Activated T-cell treated with anti-CD3 and anti-CD28 coated beads for 1 hour (primary cell): Measurements from ENCODE around the gene SDK2.

Experiments used
- DNase-seq: peaks from one replicate; pipeline ENCODE4 v3.0.0-alpha.2; 2020; ENCODE audit warnings: low read depth

The SDK2 gene

DNA sequence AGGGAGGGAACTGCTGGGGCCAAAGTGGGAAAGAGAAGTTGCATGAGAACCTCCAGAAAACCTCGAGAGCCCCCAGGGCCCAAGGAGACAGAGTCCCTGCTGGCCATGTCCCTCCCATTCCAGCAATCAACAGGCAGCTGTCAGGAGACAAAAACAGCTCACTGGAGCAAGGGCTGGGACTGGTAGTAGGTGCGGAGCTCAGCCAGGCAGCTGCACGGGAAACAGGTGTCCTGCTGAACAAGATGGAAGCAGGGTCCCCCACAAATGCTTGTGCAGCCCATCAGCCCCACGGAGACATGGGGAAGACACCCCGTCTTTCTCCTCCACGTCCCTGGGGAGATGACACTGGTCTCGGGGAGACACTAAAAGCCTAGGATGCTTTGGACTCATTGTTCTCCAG, 34.5 kb downstream of the SDK2 start:
- DNase-seq = no peak

DNA sequence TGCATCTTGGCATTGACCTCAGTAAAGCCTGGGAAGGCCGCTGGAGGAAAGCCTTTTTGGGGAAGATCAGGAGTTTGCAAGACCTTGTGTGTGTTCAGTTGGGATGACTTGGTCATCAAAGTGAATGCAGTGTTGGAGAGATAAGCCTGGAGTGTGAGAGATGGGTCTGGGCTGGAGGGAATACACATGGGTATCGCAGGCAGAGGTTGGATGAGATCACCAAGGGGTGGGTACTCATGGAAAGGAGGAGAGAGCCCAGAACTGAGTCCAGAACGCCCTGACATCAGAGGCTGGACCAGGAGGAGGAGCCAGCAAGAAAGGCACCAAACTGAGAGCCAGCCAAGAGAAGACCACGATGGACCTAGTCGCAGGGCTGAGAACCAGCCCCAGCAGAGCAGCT, 35.2 kb downstream of the SDK2 start:
- DNase-seq = no peak

DNA sequence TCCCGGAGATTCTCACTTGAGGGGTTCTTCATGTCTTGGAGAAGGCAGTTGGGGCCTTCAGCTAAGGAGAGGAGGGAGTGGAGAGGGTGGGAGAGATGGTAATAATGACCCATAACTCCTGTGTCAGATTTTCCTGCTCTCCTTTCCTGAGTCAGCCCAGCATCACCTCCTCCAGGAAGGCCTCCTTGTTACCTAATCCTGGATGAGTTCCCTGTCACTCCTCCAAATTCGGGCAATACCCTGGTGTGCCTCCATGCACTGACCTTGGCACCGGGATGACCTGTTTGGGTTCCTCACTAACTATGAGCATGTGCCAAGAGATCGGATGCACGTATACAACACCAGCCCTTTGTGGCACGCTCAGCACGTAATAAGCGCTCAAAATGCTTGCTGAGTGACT, 38.8 kb downstream of the SDK2 start:
- DNase-seq = no peak

DNA sequence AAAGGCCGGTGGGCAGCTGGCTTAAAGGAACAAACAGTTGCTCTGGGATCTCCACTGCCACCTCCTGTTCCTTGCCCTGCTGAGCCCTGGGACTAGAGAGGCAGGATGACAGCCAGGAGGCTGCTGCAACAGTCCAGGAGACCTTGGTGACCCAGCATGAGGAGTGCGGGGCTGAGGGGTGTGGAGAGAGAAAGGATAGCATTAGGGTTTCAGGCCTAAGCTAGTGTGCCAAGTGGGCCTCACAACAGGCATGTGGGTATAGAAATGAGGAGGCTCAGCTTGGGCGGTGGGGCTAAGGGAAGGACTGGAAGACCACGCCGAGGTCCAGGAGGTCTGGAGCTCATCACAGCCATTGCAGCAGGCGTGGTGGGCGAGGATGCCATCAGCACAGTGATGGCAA, 39.8 kb downstream of the SDK2 start:
- no peak for DNase-seq

DNA sequence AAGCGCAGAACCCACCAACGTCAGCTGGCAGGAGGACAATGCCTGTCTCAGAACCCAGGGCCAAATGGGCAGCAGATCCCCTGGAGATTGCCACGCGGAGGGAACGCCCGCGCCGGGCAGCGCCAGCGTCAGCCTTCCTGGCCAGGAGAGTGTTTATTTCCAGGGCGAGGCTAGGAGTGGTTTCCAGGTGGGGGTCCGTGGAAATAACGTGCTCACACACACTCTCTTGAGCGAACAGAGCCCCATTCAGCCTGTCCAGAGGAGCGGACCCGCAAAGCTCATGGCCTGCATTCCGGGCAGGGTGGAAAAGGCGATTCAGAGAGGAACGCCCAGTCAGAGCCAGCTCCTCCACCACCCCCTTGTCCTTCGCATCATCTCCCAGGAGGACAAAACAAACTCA, 40.3 kb downstream of the SDK2 start:
- DNase-seq = no peak

DNA sequence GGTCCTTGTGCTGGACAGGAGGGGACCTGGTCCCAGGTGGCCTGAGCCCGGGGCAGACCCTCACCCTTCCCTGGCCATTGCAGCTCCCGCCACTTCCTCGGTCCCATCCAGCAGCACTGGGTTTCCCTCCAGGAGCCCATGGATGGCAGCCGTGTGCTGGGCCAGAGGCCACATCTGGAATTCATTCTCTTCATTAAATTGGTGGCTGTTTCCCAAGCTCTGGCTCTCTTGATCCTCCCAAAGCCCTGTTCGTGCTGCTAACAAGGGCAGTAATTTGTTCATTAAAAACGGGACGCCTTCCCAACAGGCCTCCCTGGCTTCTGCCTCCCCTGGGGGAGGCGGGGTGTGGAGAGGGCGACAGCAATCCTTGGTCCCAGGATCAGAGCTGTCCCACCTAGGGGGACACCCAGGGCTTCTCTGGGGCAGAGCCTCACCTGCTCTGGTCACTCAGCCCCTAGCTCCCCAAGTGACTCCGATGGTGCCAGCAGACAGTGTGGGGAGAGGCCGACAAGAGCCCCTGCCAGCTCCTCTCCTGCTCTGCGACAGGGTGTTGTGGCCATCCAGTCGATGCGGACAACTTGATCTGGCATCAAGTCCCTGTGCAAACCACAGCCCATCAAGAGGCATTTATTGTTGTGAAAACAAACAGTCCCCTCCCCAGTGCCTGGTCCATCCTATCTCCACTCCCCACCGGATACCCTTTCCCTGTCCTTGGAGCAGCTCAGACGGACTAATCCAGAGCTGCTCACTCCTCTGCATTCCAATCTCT, 44.0 kb downstream of the SDK2 start:
- DNase-seq = no peak

DNA sequence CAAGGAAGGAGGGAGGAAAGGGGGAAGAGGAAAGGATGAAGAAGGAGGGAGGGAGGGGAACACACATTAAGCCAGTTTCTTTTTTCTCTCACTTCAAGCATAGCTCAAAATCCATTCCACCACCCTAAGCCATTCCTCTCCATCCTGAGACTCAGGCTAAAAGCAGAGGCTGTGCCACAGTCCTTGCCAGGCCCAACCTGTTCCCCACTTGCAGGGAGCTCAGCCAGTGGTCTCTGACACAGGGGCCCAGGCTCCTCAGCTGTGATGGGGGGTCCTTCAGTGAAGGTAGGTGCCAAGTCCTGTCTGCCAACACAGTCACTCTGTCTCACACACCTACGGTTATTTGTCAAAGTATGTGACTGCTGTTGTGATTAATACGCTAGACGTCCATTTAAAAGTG, 44.6 kb downstream of the SDK2 start:
- no peak for DNase-seq

DNA sequence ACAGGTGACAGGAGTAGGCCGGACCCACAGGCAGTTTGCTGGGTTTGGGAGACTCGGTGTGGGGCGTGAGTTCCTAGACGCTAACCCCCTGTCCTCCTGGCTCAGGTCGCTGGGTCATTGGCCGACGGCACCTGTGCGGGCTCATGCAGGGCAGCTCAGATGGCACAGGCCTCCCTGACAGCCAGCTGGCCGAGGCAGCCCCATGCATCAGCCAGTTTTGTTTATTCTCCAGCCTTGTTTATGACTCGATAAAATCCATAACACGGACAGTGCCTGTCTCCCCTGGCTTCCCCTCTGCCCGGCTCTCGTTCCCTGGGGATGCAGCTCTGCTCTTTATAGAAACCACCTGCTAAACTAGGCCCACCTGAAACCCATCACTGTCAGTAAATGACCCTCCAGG, 46.0 kb downstream of the SDK2 start:
- no peak for DNase-seq

DNA sequence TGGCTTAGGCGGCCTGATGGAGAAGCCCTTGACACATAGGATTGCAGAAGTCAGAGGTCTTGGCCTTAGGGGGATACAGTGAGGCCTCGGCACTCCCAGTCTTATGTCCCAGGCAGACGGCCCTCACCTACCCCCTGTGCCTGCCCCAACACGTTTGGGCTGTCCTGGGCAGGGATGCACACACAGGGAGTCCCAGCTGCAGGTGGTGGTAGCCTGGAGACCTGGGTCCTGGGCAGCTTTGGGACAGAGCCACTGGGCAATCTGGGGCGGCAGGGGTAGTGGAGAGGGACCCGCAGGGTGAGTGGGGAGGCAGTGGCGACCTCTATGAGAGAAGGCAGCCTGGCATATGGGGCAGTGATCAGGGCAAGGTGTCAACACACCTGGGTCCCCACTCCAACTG, 48.3 kb downstream of the SDK2 start:
- DNase-seq = no peak

DNA sequence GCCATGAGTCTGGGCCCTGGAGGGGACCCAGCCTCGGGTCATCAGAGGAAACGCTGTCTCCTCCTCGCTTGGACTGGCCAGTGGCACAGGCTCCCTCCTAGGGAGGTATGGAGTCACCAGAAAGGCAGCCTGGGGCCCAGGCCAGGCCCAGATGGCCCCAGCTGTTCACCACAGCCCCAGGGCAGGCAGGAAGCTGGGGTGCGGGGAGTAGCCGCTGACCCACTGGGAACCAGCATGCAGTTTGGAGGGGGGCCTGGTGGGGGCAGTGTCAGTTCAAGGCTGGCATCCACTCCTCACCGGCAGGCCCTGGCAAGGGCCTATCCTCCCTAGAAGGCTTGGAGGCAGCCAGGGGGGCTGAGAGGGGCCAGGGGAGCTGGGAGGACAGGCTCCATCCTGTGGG, 48.8 kb downstream of the SDK2 start:
- DNase-seq = no peak

DNA sequence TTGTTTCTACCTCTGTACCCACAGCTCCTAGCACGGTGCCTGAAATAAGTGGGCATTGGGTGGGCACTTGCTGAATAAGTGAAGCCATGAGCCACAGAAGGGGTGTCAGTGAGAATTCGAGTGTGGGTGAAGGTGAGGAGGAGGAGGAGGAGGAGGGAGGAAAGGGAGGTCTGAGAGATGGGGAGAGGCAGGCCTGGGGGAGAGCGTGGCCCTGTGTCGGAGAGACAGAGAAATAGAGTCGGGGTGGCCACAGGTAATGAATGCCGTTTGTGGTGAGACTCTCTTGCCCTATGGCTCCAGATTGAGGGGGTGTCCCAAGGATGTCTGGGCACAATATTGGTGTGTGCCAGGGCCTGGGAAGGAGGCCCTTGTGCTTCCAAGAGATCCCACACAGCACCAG, 49.2 kb downstream of the SDK2 start:
- no peak for DNase-seq

DNA sequence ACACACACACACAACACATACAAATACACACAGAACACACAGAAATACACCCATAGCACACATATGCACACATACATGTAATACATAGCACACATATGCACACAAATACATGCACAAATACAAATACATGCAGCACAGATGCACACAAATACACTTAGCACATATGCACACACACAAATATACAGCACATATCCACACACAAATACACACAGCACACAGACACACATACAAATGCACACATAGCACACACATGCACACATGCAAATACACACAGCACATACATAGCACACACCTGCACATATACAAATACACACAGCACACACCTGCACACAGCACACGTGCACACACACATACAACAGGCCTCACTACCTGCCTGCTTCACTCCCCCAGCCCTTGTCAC, 49.6 kb downstream of the SDK2 start:
- DNase-seq = no peak

DNA sequence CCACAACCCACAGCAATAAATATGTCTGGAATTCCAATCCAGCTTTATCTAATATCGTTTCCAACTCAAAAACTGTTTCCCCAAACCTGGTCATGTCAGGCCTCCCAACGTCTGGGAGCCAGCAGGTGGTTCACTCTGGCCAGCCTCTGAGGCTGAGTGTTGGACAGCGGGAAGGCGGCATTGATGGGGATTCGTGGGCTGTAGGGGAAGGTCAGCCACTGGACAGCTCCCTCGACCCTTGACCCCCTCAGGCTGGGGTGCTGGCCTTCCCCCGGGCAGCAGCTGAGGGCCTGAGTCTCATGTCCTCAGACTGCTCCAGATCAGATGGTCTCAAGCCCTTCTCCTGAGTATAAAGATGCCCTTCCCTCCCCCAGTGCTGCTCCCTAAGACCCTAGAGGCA, 50.2 kb downstream of the SDK2 start:
- no peak for DNase-seq

DNA sequence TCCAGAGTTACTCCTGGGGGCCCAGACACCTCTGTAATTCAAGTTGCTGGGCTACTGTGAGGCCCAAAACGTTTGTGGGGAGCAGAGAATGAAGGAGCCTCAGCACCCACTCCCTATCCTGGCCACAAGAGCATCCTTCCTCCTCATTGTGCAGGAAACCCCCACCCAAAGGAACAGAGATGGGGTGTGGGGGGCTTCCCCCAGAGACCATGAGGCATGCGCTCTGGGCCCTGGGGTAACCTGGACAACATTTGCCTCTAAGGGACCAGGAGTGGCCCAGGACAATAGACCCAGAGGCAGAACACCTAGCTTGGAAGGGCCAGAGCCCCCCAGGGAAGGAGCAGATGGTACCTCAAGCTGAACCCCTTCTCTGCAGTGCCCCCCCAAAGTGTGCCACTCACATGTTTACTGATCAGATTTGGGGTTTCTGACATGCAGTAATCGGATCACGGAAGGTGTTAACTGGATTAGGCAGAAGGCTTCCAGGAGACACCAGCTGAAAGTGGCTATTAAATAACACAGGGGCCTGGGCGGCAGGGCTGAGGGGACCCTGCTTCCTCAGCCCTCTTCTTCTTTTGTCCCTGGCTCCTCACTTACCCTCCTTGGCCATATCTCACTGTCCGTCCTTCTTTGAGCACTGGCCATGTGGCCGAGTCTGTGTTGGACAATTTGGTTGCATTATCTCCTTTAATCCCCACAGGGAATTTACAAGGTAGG, 50.8 kb downstream of the SDK2 start:
- no peak for DNase-seq

DNA sequence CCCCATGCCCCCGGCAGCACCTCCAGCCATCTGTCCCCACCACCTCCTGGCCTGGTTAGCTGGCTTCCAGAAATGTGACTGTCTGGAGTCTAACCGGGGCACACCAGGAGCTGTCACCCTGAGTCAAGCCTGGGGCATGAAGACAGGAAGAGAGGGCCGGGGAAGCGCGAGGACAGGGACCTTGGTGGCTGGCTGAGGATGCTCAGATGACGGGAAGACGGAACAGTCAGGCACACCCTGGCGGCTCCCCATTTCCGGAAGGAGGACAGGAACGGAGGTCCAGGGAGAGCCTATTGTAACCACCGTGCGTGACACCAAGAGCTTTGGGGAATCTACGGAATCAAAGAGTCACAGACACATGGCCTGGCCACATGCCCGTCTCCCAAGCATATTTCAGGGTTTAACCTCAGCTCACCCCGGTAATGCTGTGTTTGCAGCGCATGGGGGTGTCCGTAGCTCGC, 51.7 kb downstream of the SDK2 start:
- no peak for DNase-seq

DNA sequence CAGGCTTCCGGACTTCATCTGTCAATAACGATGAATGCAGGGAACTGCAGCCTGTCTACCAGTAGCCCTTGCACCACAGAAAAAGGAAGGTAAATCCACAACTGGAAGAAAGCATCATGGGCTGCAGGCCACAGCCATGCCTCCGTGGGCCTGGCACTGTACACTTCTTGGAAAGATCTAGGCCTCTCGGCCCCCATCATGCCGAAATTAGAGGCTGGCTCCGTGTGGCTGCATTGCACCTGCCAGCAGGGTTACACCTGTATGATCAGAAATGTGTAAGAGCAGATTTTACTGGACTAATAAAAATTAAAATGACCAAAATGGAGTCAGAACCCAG, 52.2 kb downstream of the SDK2 start:
- no peak for DNase-seq

DNA sequence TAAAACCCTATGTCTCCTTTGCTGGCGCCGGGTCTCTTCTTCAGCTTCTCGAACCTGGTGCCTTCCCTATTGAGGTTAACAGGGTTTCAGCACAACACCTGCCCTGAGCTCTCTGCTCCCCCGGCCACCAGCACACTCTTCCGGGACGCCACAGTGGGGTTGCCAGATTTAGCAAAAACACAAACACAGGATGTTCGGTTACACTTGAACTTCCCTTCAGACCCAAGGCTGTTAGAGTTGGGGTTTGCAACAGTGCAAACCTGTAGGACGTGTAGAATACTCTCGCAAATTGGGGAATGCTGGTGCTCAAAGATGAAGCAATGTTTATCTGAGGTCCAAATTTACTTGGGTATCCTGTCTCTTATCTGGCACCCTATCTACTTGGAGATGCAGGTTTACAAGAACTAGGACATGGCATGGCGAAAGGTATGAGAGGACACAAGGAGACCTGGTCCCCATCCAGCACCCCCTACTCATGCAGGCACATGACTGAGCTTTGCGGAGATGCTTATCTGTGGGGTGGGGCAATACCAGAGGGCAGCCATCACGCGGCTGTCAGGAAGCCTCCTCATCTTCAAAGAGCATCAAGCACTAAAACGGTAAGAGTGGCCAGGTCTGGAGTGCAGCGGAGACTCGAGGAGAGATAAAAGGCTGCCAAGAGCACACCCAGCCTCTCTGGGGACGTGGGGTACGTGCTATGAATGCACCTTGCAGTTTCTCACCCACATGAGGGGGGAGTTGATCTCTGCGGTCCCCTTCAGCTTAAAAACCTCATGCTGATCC, 52.8 kb downstream of the SDK2 start:
- DNase-seq = peak; percentile 42

DNA sequence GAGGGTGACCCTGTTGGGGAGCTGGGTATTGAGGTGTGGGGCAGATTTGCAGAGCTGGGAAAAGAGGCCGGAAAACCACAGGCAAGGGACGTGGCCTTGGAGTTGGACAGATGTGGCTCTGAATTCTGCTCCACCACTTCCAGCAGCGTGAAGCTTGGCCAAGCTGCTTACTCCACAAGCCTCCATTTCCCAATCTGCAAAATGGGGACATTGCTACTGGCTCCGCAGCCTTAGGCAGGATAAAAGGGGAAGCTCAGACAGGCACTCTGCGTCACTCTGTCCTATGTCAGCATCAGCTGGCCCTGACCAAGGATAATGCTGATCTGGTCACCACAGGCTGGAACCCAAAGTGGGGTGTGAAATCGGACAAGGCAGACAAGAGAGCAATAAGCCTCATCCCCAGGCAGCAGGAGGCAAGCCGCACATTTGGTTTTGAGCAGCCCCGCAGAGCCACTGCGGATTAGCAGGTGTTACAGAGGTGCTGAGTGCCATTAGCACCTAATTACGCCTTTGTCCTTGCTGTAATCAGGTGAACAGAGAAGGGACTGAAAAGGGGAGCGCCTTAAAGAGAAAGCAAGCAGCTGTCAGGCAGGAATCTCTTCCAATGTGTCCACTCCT, 54.8 kb downstream of the SDK2 start:
- no peak for DNase-seq

DNA sequence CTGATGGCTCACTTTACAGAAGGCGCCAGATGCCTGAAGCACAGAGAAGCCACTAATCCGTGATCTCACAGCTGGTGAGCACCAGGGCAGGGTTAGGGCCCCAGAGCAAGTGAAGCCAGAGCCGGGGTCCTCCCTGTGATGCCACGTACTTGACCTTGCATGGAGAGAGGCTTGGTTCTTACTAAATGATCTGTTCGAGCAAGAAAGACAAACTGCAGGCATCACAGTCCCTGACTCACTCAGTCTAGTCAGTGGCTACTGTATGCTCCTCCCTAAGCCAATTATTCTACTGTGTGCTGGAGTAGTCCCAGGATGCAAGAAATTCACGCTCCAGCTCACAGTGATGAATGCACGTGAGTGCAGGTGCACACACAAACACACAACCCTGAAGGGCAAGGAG, 55.4 kb downstream of the SDK2 start:
- no peak for DNase-seq

DNA sequence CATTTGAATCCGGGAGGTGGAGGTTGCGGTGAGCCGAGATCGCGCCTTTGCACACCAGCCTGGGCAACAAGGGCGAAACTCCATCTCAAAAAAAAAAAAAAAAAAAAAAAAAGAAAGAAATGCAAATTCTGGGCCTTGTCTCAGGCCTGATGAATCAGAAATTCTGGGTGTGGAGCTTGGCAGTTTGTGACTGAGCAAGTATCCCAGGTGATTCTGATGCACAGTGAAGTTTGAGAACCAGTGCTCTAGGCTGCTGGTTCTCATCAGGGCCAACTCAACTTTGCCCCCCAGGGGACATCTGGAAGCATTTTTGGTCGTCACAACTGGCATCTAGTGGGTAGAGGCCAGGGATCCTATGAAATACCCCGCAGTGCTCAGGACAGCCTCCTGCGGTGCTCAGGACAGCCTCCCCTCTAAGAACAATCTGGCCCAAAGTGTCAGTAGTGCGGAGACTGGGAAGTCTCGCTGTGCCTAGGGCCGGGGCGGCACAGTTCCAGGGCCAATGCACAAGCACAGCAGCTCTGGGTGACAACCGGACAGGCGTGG, 55.9 kb downstream of the SDK2 start:
- no peak for DNase-seq

DNA sequence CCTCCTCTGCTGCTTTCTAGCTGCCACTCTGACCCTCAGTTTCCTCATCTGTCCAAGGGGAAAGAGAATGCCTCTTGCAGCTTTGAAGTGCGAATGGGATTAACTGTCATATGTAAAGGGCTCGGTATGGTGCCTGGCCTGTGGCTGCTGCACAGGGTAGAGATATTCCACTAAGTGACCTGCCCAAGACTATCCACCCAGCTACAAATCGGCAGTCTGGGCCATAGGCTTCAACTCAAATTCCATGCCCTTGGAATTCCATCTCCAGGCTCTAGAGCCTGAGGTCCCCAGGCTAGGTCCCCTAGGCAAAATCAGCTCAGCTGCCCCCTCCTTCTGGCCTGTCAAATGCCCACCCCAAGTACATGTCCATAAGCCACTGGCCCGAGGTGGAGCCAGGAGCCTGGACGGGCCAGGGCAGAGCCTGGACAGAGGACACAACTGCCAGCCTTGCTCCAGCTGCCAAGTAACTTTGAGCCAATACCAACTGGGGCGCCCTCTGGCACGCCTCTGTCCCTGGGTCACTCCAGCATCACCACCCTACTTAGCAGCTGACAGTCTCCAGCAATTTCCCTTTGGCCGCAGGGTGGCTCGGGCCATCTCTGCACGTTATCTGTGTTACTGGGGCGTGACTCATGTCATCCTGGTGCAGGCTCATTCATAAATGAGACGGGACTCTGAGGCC, 57.2 kb downstream of the SDK2 start:
- DNase-seq = no peak
